WTC11 (cell line): ENCODE results near the gene TGFBRAP1. TPM values are rescaled to one million over a fixed set of nuclear protein-coding genes. Genes with fewer than 3 reads are reported as not detected.

Experiments
- ATAC-seq: fragments of 200-7000 bp; cut with Tn5 transposase; 2 replicates; pipeline ENCODE4 v1.10.0; 2021; ENCODE audit warnings: mild to moderate bottlenecking, moderate library complexity
- CTCF ChIA-PET: fragments of 300-600 bp; sonication (Branson Sonifier 250); formaldehyde crosslinking; loops from one replicate; lab custom pipeline; 2021; ENCODE audit warnings: antibody characterized with exemption; lab: Charles Lee
- POLR2A ChIA-PET: fragments of 350-600 bp; sonication (Branson Sonifier 250); formaldehyde crosslinking; loops from one replicate; lab custom pipeline; 2021; ENCODE audit warnings: antibody characterized with exemption; lab: Charles Lee
- DNase-seq: peaks from one replicate; pipeline ENCODE4 v3.0.0; 2021; ENCODE audit warnings: low spot score
- H3K27ac Mint-ChIP-seq: 2 replicates; pipeline ENCODE4 v1.8.0; 2021; ENCODE audit warnings: mixed read lengths
- H3K27me3 Mint-ChIP-seq: 2 replicates; pipeline ENCODE4 v1.8.0; 2021; ENCODE audit warnings: low read depth, mild to moderate bottlenecking, moderate library complexity, mixed read lengths
- H3K36me3 Mint-ChIP-seq: 2 replicates; pipeline ENCODE4 v1.8.0; 2021; ENCODE audit warnings: mixed read lengths
- H3K4me1 Mint-ChIP-seq: 2 replicates; pipeline ENCODE4 v1.8.0; 2022; ENCODE audit warnings: mixed read lengths
- H3K4me3 Mint-ChIP-seq: 2 replicates; pipeline ENCODE4 v1.8.0; 2021; ENCODE audit warnings: mild to moderate bottlenecking, moderate library complexity, mixed read lengths
- H3K9me3 Mint-ChIP-seq: 2 replicates; pipeline ENCODE4 v1.8.0; 2021; ENCODE audit warnings: mixed read lengths
- CREB1 ChIP-seq: sonication (generic); formaldehyde crosslinking; IDR thresholded peaks from 2 replicates; pipeline ENCODE4 v1.8.0; 2023; ENCODE audit warnings: mild to moderate bottlenecking, missing genetic modification reagents
- ESRRA ChIP-seq: sonication (generic); formaldehyde crosslinking; IDR thresholded peaks from 2 replicates; pipeline ENCODE4 v1.8.1; 2022; ENCODE audit warnings: mild to moderate bottlenecking, missing genetic modification reagents, borderline replicate concordance
- FOXJ3 ChIP-seq: sonication (generic); formaldehyde crosslinking; IDR thresholded peaks from 2 replicates; pipeline ENCODE4 v1.9.0; 2021; ENCODE audit warnings: missing genetic modification reagents, mild to moderate bottlenecking, borderline replicate concordance
- NFYB ChIP-seq: sonication (generic); formaldehyde crosslinking; conservative IDR thresholded peaks from 2 replicates; pipeline ENCODE4 v1.8.0; 2022; ENCODE audit warnings: low read depth, missing genetic modification reagents
- SMAD4 ChIP-seq: sonication (generic); formaldehyde crosslinking; IDR thresholded peaks from 2 replicates; pipeline ENCODE4 v1.8.0; 2022; ENCODE audit warnings: mild to moderate bottlenecking, missing genetic modification reagents
- TEAD1 ChIP-seq: sonication (generic); formaldehyde crosslinking; IDR thresholded peaks from 2 replicates; pipeline ENCODE4 v1.8.0; 2022; ENCODE audit warnings: mild to moderate bottlenecking, missing genetic modification reagents
- total RNA-seq: library from RNA; stranded (reverse); gene quantifications from 3 replicates; pipeline ENCODE4 v1.2.3, GENCODE V29; 2021
- TF ChIP-seq, protein P1 (sequence below): sonication (generic); formaldehyde crosslinking; conservative IDR thresholded peaks from 2 replicates; pipeline ENCODE4 v1.8.1; 2023; ENCODE audit warnings: mild to moderate bottlenecking, low read depth, missing genetic modification reagents, moderate library complexity
- TF ChIP-seq, protein P2 (sequence below): sonication (generic); formaldehyde crosslinking; IDR thresholded peaks from 2 replicates; pipeline ENCODE4 v1.8.1; 2023; ENCODE audit warnings: mild to moderate bottlenecking, missing genetic modification reagents, borderline replicate concordance
- TF ChIP-seq, protein P3 (sequence below): sonication (generic); formaldehyde crosslinking; IDR thresholded peaks from 2 replicates; pipeline ENCODE4 v1.8.0; 2022; ENCODE audit warnings: mild to moderate bottlenecking, missing genetic modification reagents
- TF ChIP-seq, protein P4 (sequence below): sonication (generic); formaldehyde crosslinking; IDR thresholded peaks from 2 replicates; pipeline ENCODE4 v1.8.1; 2022; ENCODE audit warnings: low read depth, mild to moderate bottlenecking, moderate library complexity, missing genetic modification reagents, borderline replicate concordance
- TF ChIP-seq, protein P5 (sequence below): sonication (generic); formaldehyde crosslinking; IDR thresholded peaks from 2 replicates; pipeline ENCODE4 v1.8.0; 2023; ENCODE audit warnings: mild to moderate bottlenecking, missing genetic modification reagents
- TF ChIP-seq, protein P6 (sequence below): sonication (generic); formaldehyde crosslinking; IDR thresholded peaks from 2 replicates; pipeline ENCODE4 v1.8.0; 2023; ENCODE audit warnings: missing genetic modification reagents

Gene TGFBRAP1
- total RNA-seq, 1 experiment from 2014 or later: 16.3 TPM

DNA sequence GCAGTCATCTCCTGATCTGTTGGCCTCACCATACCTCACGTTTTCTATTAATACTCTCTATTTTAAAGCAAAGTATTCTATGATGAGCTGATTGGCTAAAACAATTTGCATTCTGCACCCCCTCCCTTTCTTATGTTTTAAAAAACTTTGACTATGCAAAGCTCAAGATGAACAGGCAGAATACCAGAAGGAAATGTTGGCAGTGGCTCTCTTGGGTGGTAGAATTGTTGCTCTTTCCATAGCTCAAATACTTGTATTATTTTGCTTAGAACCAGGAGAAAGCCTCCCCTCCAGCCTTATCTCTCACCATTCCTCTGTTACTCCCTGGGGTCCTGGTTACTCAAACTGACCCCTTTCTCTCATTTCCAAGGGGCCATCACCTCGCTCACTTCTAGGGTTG is 73.6 kb downstream of the TGFBRAP1 start:
- H3K36me3 Mint-ChIP-seq: no peaks in the 10 kb centered on the region
- TF ChIP-seq, protein P1, sequence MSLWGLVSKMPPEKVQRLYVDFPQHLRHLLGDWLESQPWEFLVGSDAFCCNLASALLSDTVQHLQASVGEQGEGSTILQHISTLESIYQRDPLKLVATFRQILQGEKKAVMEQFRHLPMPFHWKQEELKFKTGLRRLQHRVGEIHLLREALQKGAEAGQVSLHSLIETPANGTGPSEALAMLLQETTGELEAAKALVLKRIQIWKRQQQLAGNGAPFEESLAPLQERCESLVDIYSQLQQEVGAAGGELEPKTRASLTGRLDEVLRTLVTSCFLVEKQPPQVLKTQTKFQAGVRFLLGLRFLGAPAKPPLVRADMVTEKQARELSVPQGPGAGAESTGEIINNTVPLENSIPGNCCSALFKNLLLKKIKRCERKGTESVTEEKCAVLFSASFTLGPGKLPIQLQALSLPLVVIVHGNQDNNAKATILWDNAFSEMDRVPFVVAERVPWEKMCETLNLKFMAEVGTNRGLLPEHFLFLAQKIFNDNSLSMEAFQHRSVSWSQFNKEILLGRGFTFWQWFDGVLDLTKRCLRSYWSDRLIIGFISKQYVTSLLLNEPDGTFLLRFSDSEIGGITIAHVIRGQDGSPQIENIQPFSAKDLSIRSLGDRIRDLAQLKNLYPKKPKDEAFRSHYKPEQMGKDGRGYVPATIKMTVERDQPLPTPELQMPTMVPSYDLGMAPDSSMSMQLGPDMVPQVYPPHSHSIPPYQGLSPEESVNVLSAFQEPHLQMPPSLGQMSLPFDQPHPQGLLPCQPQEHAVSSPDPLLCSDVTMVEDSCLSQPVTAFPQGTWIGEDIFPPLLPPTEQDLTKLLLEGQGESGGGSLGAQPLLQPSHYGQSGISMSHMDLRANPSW (CRISPR knock-in tag): no peak
- TF ChIP-seq CREB1 (CRISPR knock-in tag) (no peak), ESRRA (CRISPR knock-in tag) (no peak), NFYB (CRISPR knock-in tag) (no peak), FOXJ3 (no peak), TEAD1 (CRISPR knock-in tag) (no peak), SMAD4 (CRISPR knock-in tag) (no peak)
- TF ChIP-seq, protein P2, sequence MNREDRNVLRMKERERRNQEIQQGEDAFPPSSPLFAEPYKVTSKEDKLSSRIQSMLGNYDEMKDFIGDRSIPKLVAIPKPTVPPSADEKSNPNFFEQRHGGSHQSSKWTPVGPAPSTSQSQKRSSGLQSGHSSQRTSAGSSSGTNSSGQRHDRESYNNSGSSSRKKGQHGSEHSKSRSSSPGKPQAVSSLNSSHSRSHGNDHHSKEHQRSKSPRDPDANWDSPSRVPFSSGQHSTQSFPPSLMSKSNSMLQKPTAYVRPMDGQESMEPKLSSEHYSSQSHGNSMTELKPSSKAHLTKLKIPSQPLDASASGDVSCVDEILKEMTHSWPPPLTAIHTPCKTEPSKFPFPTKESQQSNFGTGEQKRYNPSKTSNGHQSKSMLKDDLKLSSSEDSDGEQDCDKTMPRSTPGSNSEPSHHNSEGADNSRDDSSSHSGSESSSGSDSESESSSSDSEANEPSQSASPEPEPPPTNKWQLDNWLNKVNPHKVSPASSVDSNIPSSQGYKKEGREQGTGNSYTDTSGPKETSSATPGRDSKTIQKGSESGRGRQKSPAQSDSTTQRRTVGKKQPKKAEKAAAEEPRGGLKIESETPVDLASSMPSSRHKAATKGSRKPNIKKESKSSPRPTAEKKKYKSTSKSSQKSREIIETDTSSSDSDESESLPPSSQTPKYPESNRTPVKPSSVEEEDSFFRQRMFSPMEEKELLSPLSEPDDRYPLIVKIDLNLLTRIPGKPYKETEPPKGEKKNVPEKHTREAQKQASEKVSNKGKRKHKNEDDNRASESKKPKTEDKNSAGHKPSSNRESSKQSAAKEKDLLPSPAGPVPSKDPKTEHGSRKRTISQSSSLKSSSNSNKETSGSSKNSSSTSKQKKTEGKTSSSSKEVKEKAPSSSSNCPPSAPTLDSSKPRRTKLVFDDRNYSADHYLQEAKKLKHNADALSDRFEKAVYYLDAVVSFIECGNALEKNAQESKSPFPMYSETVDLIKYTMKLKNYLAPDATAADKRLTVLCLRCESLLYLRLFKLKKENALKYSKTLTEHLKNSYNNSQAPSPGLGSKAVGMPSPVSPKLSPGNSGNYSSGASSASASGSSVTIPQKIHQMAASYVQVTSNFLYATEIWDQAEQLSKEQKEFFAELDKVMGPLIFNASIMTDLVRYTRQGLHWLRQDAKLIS: no peak
- TF ChIP-seq, protein P3, sequence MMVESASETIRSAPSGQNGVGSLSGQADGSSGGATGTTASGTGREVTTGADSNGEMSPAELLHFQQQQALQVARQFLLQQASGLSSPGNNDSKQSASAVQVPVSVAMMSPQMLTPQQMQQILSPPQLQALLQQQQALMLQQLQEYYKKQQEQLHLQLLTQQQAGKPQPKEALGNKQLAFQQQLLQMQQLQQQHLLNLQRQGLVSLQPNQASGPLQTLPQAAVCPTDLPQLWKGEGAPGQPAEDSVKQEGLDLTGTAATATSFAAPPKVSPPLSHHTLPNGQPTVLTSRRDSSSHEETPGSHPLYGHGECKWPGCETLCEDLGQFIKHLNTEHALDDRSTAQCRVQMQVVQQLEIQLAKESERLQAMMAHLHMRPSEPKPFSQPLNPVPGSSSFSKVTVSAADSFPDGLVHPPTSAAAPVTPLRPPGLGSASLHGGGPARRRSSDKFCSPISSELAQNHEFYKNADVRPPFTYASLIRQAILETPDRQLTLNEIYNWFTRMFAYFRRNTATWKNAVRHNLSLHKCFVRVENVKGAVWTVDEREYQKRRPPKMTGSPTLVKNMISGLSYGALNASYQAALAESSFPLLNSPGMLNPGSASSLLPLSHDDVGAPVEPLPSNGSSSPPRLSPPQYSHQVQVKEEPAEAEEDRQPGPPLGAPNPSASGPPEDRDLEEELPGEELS (CRISPR knock-in tag): no peak
- TF ChIP-seq, protein P4, sequence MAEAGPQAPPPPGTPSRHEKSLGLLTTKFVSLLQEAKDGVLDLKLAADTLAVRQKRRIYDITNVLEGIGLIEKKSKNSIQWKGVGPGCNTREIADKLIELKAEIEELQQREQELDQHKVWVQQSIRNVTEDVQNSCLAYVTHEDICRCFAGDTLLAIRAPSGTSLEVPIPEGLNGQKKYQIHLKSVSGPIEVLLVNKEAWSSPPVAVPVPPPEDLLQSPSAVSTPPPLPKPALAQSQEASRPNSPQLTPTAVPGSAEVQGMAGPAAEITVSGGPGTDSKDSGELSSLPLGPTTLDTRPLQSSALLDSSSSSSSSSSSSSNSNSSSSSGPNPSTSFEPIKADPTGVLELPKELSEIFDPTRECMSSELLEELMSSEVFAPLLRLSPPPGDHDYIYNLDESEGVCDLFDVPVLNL (CRISPR knock-in tag): no peak
- TF ChIP-seq, protein P5, sequence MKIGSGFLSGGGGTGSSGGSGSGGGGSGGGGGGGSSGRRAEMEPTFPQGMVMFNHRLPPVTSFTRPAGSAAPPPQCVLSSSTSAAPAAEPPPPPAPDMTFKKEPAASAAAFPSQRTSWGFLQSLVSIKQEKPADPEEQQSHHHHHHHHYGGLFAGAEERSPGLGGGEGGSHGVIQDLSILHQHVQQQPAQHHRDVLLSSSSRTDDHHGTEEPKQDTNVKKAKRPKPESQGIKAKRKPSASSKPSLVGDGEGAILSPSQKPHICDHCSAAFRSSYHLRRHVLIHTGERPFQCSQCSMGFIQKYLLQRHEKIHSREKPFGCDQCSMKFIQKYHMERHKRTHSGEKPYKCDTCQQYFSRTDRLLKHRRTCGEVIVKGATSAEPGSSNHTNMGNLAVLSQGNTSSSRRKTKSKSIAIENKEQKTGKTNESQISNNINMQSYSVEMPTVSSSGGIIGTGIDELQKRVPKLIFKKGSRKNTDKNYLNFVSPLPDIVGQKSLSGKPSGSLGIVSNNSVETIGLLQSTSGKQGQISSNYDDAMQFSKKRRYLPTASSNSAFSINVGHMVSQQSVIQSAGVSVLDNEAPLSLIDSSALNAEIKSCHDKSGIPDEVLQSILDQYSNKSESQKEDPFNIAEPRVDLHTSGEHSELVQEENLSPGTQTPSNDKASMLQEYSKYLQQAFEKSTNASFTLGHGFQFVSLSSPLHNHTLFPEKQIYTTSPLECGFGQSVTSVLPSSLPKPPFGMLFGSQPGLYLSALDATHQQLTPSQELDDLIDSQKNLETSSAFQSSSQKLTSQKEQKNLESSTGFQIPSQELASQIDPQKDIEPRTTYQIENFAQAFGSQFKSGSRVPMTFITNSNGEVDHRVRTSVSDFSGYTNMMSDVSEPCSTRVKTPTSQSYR: no peak
- TF ChIP-seq, protein P6, sequence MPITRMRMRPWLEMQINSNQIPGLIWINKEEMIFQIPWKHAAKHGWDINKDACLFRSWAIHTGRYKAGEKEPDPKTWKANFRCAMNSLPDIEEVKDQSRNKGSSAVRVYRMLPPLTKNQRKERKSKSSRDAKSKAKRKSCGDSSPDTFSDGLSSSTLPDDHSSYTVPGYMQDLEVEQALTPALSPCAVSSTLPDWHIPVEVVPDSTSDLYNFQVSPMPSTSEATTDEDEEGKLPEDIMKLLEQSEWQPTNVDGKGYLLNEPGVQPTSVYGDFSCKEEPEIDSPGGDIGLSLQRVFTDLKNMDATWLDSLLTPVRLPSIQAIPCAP: no peak
- DNase-seq (no peak), ATAC-seq (no peak)
- H3K9me3 Mint-ChIP-seq: no peaks in the 10 kb centered on the region
- H3K4me3 Mint-ChIP-seq: no peak overlapping the region
- ChIA-PET POLR2A (no interaction called here), CTCF (interaction anchor here (0.9 kb wide), 1 partner anchor 12 kb away, joined by 5 read pairs; no protein-coding TSS in a partner anchor)
- no peaks in the 10 kb centered on the region for H3K27me3 Mint-ChIP-seq
- H3K27ac Mint-ChIP-seq: no peak overlapping the region
- H3K4me1 Mint-ChIP-seq: peaks cover 5% of the 10 kb centered on the region; the same call in 1 of the 2 replicates
